WTC11 (cell line): ENCODE measurements around the gene TUBA3D.

ENCODE experiments used
- CTCF ChIP-seq: fragments of 200-600 bp; IDR thresholded peaks from 2 replicates; pipeline ENCODE4 v1.8.0; 2022; ENCODE audit warnings: antibody characterized with exemption
- HMGA2 ChIP-seq: fragments of 250-450 bp; sonication (Bioruptor Pico); IDR thresholded peaks from 2 replicates; pipeline ENCODE4 v1.4.0; 2021; ENCODE audit warnings: mild to moderate bottlenecking, moderate library complexity
- JUN ChIP-seq: sonication (generic); formaldehyde crosslinking; IDR thresholded peaks from 2 replicates; pipeline ENCODE4 v1.8.0; 2023; ENCODE audit warnings: mild to moderate bottlenecking, missing genetic modification reagents
- SMAD4 ChIP-seq: sonication (generic); formaldehyde crosslinking; IDR thresholded peaks from 2 replicates; pipeline ENCODE4 v1.8.0; 2022; ENCODE audit warnings: mild to moderate bottlenecking, missing genetic modification reagents
- TEAD1 ChIP-seq: sonication (generic); formaldehyde crosslinking; IDR thresholded peaks from 2 replicates; pipeline ENCODE4 v1.8.0; 2022; ENCODE audit warnings: mild to moderate bottlenecking, missing genetic modification reagents

DNA sequence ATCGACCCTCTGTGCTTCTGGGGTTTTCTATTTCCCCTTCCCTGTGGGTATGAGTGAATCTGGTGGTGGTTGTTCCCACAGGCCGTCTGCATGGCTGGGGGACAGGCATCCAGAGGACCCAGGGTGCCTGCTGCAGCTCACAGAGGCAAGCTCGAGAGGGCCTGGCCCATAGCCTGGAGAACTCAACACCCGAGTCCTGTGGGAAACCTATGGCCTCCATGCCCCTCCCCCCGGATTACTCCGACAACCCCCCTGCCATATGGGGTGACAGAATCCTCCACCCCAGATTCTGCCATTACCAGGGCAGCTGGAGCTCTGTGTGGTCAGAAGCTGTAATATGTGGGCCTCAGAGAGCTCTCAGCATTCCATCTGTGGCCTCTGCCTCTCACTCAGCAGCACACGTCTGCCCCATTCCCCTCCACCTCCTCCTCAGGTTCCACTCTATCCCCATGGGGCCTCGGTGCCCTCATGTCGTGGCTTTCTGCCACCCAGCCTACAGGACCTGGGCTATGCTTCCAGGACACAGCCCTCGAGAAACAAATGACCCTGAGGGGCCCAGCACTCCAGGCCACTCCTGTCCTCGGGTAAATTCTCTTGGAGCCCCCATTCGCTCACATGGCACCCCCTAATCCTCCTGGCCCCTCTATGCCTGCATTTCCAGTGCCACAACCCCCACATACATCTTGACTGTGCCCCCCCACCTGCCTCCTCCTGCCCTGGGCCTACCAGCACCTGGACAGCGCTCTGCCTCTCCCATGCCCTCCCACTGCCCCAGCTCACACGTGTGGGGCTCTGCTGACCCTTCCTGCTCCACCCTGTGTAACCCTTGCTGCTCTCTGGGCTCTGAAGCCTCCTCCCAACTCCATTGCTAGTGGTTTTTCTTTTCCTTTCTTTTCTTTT lies 12.6 kb downstream of the TUBA3D start:
- TF ChIP-seq CTCF (no peak), TEAD1 (CRISPR knock-in tag) (no peak), JUN (CRISPR knock-in tag) (no peak), HMGA2 (CRISPR knock-in tag) (no peak), SMAD4 (CRISPR knock-in tag) (no peak)
